BE2C (cell line): ENCODE measurements around the gene APOBEC3G.
"Not testable (repeated sequence)": the region's sequence is repeated elsewhere in the genome, so short reads cannot be mapped to it uniquely, and the experiment has no call there.

Experiments
- DNase-seq: peaks from one replicate; pipeline ENCODE4 v3.0.0-alpha.2; 2020
- H3K27me3 ChIP-seq: fragments of 250-450 bp; sonication (Bioruptor Pico); 2 replicates; pipeline ENCODE4 v1.5.1; 2020; ENCODE audit warnings: mild to moderate bottlenecking
- H3K36me3 ChIP-seq: fragments of 250-450 bp; sonication (Bioruptor Pico); 2 replicates; pipeline ENCODE4 v1.5.1; 2020; ENCODE audit warnings: mild to moderate bottlenecking
- H3K4me1 ChIP-seq: fragments of 250-450 bp; sonication (Bioruptor Pico); 2 replicates; pipeline ENCODE4 v1.5.1; 2020
- H3K4me3 ChIP-seq: 2 replicates; pipeline ENCODE4 v1.5.1; 2011; ENCODE audit warnings: low read depth, low read length
- H3K9me3 ChIP-seq: fragments of 250-450 bp; sonication (Bioruptor Pico); 2 replicates; pipeline ENCODE4 v1.5.1; 2020
- TF ChIP-seq, protein P1 (sequence below): IDR thresholded peaks from 2 replicates; pipeline ENCODE4 v1.5.1; 2012; ENCODE audit warnings: mild to moderate bottlenecking, low read depth, low read length

APOBEC3G gene

GRCh38 chr22:39039306-39040126 is 37.6 kb upstream of the APOBEC3G start:
- no peak for DNase-seq

GRCh38 chr22:39040155-39040537 is 36.9 kb upstream of the APOBEC3G start:
- not testable (repeated sequence) for H3K36me3 ChIP-seq, DNase-seq

More at GRCh38 chr22:39039306-39040126, 37.6 kb upstream of the APOBEC3G start:
- Histone ChIP-seq H3K9me3 (no peaks in the 10 kb centered on the region), H3K4me1 (peaks cover 9% of the 10 kb centered on the region), H3K36me3 (no peaks in the 10 kb centered on the region), H3K4me3 (peak overlapping the region; percentile 35), H3K27me3 (no peaks in the 10 kb centered on the region)
- TF ChIP-seq, protein P1, sequence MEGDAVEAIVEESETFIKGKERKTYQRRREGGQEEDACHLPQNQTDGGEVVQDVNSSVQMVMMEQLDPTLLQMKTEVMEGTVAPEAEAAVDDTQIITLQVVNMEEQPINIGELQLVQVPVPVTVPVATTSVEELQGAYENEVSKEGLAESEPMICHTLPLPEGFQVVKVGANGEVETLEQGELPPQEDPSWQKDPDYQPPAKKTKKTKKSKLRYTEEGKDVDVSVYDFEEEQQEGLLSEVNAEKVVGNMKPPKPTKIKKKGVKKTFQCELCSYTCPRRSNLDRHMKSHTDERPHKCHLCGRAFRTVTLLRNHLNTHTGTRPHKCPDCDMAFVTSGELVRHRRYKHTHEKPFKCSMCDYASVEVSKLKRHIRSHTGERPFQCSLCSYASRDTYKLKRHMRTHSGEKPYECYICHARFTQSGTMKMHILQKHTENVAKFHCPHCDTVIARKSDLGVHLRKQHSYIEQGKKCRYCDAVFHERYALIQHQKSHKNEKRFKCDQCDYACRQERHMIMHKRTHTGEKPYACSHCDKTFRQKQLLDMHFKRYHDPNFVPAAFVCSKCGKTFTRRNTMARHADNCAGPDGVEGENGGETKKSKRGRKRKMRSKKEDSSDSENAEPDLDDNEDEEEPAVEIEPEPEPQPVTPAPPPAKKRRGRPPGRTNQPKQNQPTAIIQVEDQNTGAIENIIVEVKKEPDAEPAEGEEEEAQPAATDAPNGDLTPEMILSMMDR = no peak

GRCh38 chr22:39040538-39041296 is 36.4 kb upstream of the APOBEC3G start, which contains the start of gene APOBEC3F:
Gene APOBEC3F (plus strand): TSS chr22:39040864. CDS start chr22:39040961, 97 bp downstream.
- not testable (repeated sequence) for H3K27me3 ChIP-seq, H3K4me1 ChIP-seq, H3K9me3 ChIP-seq, H3K36me3 ChIP-seq
- TF ChIP-seq, protein P1 = peak; percentile 10; the same call in 1 of the 2 replicates
- peak; percentile 79 for DNase-seq
- H3K4me3 ChIP-seq = peak within 1 kb of the TSS; percentile 67

More at GRCh38 chr22:39040155-39040537, 36.9 kb upstream of the APOBEC3G start:
- H3K4me1 ChIP-seq, H3K27me3 ChIP-seq, H3K9me3 ChIP-seq: not testable (repeated sequence)
- peak overlapping the region; percentile 35 for H3K4me3 ChIP-seq

DNA sequence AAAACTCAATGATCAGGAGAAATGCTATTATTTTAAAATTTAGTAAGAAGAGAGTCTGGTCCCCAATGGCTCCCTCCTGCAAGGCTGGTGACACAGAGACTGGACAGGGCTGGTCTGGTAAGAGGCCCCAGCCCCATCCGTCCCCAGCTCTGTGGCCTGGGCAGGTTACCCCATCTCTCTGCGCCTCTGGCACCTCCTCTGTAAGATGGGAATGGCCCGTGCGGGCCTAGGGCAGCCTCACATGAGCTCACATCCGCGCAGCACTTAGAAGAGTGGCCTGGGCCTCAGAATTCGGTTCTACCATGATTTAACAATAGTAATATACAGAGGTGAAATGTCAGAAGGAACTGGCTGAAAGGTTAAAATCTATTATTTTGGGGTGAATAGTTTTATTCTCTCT is 35.2 kb upstream of the APOBEC3G start:
- TF ChIP-seq, protein P1 = no peak
- no peak for DNase-seq
- H3K4me1 ChIP-seq = peaks cover 9% of the 10 kb centered on the region
- H3K9me3 ChIP-seq = no peaks in the 10 kb centered on the region
- no peak overlapping the region for H3K4me3 ChIP-seq
- no peaks in the 10 kb centered on the region for H3K36me3 ChIP-seq
- no peaks in the 10 kb centered on the region for H3K27me3 ChIP-seq

DNA sequence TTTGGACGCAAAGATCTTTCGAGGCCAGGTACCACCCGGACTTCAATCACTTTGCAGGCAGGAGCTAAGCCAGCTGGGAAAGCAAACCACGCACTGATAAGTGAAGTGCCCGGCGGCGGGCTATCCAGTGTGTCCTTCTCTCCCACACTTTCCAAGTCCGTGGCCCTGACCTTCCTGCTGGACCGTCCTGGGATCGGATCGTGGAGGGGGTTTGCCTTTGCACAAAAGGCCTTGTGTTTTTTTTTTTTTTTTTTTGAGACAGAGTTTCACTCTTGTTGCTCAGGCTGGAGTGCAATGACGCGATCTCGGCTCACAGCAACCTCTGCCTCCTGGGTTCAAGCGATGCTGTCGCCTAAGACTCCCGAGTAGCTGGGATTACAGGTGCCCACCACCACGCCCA is 34.0 kb upstream of the APOBEC3G start:
- H3K4me1 ChIP-seq, H3K4me3 ChIP-seq, DNase-seq, H3K27me3 ChIP-seq, H3K9me3 ChIP-seq, H3K36me3 ChIP-seq: not testable (repeated sequence)

GRCh38 chr22:39045136-39045535 is 31.9 kb upstream of the APOBEC3G start:
- not testable (repeated sequence) for DNase-seq, H3K9me3 ChIP-seq, H3K27me3 ChIP-seq, H3K4me1 ChIP-seq, H3K36me3 ChIP-seq, H3K4me3 ChIP-seq

DNA sequence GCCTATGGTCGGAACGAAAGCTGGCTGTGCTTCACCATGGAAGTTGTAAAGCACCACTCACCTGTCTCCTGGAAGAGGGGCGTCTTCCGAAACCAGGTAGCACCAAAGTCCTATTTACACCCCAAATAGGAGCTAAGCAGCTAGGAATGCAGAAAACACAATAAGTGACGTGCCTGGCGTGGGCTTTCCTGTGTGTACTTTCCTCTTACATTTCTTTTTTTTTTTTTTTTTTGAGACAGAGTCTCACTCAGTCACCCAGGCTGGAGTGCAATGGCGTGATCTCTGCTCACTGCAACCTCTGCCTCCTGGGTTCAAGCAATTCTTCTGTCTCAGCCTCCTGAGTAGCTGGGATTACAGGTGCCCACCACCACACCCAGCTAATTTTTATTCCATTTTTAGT is 27.6 kb upstream of the APOBEC3G start:
- not testable (repeated sequence) for DNase-seq, H3K27me3 ChIP-seq, H3K9me3 ChIP-seq, H3K36me3 ChIP-seq, H3K4me3 ChIP-seq, H3K4me1 ChIP-seq

- not testable (repeated sequence) for H3K4me3 ChIP-seq, H3K36me3 ChIP-seq, H3K9me3 ChIP-seq, H3K4me1 ChIP-seq, DNase-seq, H3K27me3 ChIP-seq
Measured at GRCh38 chr22:39051844-39052495, 25.1 kb upstream of the APOBEC3G start.
